ENCODE results near the gene LRRC72.
"Not testable (repeated sequence)": the region's sequence is repeated elsewhere in the genome, so short reads cannot be mapped to it uniquely, and the experiment has no call there.

LRRC72 gene

DNA sequence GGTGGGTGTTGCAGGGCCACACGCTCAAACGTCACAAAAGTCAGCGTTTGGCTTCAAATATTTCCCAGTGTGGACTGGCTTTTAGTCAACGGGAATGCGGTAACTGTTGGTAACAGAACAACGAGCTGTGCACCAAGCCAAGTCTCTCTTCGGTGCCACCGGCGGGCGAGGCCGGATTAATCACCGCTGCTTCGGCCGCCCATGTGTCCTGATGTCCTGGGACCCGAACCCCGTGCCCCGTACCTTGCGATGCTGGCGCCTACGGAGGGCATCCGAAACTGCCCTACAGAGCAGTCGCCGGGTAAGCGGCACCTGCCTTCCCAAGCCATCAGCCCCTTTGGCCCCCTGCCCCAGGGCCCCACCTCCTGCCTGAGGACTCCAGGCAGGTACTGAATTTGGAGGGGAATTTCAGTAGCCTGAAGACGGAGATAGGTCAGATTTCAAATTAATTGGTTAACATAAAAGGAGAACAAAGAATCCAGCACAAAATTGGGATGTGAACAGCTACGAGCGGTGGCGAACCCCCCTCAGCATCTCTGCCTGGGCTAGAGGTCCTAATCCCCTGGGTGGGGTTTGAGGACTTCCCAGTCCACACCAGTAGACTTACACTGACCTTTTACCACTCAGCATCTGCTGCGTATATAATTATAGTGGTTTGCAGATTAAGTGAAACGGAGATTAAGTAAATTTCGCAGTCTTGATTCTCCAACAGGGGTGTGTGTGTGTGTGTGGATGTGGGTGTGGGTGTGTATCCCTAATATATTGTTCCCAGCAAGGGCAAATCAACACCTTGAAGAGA is at the start of gene LRRC72:
Gene LRRC72, plus strand, starts transcription at position 84 of the 799 bp plus-strand sequence. Its CDS starts 128 bp downstream, at position 212.
- DNase-seq, result no peak

DNA sequence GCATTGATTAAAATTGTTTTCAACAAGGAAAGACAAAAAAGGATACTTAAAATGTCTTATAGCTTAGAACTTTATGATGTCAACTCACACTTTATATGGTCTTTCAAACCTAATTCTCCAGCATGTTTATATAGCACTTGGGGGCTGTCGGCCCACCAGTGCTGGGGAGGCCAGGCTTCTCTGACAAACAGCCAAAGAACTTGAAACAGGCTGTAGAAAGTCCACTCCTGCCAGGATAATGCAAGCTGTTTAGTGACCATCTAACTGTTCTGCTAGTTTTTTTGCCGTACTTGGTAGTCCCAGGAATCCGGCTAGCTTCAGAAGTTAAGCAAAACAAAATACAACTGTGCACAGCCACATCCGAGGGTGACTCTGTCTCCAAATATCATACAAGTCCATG is 47.5 kb upstream of the LRRC72 start:
- no peak for DNase-seq

DNA sequence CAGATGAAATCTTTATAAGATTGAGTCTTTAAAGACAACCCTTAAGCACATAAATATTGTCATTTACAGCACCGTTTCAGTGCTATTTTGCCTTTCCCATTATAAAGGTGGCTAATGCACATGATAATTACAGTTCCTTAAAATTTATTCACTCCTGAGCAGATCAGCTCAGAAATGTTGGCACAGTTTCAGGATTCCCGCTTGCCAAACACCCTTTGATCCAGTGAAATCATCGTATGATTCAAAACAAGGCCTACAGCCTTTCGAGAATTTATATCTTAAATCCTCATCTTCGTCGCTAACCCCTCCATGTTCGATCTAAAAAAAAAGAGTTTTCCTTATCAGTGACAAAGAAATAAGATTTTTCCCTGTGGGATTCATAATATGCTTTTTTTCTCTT is 47.0 kb upstream of the LRRC72 start:
- DNase-seq, result no peak

- DNase-seq, result peak; percentile 11
These were observed 42.0 kb upstream of the LRRC72 start for GRCh38 chr7:16484453-16485158.

DNA sequence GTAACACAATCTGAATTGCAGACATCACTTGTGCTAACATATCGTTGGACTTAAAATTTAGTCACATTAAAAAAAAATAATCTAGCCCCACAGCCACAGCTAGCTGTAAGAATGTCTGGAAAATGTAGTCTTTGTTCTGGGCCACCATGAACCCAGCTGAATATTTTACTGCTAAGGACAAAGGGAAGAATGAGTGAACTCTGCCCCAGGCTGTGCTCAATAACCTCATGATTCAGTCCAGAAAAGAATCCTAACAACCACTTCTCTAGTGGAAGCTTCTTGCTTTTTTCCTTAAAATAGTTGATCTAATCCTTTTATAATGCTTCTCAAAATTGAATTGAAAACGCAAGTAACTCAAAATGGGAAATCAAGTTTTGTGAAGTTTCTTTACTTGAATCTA is 35.5 kb upstream of the LRRC72 start:
- no peak for DNase-seq

GRCh38 chr7:16492513-16493062 is 34.0 kb upstream of the LRRC72 start:
- peak; percentile 52 for DNase-seq

DNA sequence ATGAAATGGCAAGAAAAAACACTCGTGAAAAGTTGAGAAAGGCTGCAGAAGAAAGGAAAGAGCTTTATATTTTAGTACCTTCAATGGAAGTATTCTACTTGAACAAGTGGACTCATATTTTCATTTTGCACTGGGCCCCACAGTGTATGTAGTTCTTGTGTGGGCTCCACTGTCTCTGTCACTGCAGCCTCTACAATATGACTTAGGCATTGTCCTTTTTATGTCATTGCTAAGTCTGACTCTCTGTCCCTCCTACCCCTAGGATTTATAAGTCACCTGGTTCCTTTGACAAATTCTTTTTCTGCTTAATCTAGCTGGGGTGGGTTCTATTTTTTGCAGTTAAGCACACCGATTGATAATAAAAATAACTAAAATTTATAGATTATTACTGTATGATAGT is 33.4 kb upstream of the LRRC72 start:
- DNase-seq, result no peak

- no peak for DNase-seq
These were observed 32.1 kb upstream of the LRRC72 start for GRCh38 chr7:16494551-16494950.

DNA sequence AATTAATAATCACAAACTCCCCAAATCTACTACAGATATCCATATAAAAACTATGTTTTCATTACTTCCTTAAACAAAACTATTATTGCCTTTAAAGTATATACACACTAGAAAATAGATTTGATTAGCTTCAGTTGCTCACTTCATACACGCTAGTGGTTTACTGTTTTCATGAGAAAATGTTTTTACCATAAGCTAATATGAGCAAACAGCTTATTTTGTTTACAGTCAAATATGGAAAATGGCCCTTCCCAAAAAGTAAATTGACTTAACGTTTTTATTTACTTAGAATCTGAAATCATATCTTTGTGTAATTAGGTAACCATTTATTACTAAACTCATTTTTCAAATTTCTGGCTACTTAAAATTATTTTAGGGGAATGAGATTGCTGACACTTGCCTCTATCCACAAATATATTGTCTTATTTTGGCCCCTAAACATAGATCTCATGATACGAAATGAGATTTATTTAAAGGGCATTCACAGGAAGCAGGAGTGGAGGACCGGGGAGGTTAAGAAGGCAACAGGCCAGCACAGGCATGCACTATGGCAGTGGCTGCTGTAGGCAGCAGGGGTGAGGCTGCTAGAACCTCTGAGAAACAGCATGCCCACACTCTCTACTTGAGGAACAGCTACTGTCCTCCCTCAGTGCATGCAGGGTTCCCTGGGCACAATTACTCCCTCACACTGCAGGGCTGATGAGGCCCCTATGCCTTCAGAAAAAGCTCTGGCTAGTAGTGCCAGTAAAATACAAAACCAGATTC is 31.5 kb upstream of the LRRC72 start:
- DNase-seq, result no peak

DNA sequence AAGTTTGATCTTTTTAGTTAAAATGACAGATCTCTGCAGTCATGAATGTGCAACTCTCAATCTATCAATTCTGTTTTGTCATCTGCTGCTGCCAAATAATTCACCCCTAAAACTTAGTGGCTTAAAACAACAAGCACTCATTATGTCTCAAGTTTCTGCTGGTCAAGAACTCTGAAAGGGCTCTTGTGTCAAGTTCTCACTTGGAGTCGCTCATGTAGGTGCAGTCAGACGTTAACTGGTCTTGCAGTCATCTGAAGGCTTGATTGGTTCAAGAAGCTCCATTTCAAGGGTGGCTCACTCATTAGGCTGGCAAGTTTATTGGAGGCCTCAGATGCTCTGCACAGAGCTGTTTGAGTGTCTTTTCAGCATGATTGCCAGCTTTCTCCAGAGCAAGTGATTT is 28.5 kb upstream of the LRRC72 start:
- no peak for DNase-seq

- no peak for DNase-seq
These were observed 24.3 kb upstream of the LRRC72 start for GRCh38 chr7:16502303-16502702.

DNA sequence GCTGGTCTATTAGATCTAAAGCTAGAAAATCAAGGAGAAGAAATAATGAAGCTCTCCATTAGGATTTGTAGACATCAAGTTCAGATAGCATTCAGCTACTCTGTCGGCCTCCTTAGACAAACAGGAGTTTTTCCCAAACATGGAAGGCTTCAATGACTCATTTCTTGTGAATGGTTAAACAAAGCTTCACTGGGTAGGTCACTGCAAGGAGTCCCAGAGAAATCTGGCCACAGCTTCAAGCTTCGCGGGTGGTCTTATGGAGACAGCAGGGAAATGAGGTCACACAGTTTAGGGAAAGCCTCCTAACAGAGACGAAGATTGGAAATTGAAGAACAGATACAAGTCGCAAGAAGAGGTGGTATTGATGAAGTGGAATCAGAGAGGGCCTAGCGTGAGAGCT is 22.6 kb upstream of the LRRC72 start:
- peak; percentile 71 for DNase-seq

- not testable (repeated sequence) for DNase-seq
These were observed 20.2 kb upstream of the LRRC72 start for GRCh38 chr7:16506422-16506821.

DNA sequence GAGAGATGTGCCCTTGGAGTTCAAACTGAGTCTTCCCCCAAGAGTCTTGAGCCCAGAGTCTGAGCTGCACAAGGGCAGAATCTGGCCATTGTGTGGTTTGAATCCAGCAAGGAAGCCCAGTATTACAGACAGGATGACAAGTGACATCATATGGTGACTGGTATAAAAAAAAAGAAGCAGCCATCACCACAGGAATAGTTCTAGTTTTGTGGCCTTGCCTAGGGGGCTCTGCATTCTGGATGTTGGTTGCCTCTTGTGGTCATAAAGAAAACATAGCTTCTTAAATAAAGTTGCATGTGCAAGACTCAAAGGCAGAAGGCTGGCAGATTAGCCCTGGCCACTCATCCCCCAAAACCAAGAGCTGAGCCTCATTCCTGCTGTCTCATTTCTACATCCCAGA is 16.8 kb upstream of the LRRC72 start:
- peak; percentile 3 for DNase-seq

DNA sequence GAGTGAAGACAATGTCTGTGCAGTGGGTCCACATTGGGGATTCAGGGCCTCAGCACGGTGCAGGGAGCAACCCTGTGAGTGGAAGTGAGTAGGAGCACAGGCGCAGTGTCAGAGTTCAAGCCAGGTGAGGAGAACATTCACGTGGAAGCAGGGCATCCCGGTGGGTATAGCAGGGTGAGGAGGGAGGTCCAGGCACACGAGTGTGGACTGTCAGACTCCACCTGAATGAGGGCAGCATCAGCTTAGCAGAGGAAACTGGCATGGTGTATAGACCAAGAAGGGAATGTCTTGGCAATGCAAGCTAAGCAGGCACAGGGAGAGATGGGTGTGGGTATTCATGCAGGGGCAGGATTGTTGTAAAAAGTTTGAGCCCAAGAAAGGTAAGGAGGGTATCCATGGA is 15.3 kb upstream of the LRRC72 start:
- no peak for DNase-seq

DNA sequence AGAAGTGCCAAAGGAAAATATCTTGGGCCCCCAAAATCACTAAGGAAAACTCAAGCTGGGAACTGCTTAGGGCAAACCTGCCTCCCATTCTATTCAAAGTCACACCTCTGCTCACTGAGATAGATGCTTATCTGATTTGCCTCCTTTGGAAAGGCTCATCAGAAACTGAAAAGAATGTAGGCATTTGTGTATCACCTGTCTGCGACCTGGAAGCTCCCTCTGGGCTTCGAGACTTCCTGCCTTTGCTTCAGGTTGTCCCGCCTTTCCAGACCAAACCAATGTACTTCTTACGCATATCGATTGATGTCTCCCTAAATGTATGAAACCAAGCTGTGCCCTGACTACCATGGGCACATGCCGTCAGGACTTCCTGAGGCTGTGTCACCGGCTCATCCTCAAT is 14.5 kb upstream of the LRRC72 start:
- DNase-seq, result no peak

GRCh38 chr7:16514271-16514670 is 12.4 kb upstream of the LRRC72 start:
- DNase-seq, result no peak

DNA sequence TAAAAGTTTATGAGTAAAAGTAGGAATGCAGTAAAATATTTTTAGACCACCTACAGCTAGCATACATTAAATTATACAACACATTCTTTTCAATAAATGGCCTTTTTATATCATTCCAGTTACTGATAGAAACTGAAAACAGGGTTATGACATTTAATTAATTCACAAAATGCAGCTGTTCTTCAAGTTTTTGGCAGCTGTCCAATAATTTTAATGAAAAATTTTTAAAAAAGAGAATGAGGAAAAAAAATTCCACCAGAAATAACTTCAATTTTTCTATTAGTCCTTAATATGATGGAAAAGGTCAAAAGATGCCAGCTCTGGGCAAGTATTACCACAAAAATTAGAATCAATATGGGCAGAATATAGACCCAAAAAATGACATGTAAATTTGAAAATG is 11.9 kb upstream of the LRRC72 start:
- DNase-seq, result no peak

- DNase-seq, result no peak
These were observed 10.6 kb upstream of the LRRC72 start for GRCh38 chr7:16515785-16516685.

DNA sequence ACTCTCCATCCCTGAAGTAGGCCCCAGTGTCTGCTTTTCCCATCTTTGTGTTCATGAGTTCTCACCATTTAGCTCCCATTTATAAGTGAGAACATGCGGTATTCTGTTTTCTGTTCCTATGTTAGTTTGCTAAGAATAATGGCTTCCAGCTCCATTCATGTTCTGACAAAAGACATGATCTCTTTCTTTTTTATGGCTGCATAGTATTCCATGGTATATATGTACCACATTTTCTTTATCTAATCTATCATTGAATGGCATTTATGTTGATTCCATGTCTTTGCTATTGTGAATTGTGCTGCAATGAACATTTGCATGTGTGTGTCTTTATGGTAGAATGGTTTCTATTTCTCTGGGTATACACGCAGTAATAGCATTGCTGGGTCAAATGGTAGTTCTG is 6.6 kb upstream of the LRRC72 start:
- not testable (repeated sequence) for DNase-seq

GRCh38 chr7:16524332-16524731 is 2.3 kb upstream of the LRRC72 start:
- no peak for DNase-seq

DNA sequence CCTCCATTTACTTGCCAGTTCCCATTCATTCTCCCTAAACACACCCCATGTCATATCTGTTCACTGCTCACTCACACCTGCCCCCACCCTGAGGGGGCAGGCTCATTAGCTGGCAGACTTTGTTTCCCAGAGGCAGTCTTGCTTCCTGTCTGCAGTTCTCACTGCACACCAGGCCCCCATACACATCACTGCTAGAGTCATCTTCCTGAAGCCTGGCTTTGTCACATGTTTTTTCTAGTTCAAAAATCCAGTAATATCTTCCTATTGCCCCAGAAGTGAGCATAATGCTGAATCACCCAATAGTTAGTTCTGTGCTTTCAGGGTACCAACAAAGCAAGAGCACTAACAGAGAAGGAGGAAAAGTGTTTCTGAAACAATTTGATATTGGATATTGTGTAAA is 1.9 kb downstream of the LRRC72 start:
- DNase-seq, result peak; percentile 22
